GM18517 (cell line): Measurements from ENCODE around the gene RBBP8.
"Not testable (repeated sequence)": the region's sequence is repeated elsewhere in the genome, so short reads cannot be mapped to it uniquely, and the experiment has no call there.

Experiments
- ATAC-seq: cut with Tn5 transposase; IDR thresholded peaks from one replicate; pipeline ENCODE4 v1.9.1; 2021; ENCODE audit warnings: mild to moderate bottlenecking, moderate library complexity; ENCODE audit not compliant: unreplicated experiment

The RBBP8 gene

GRCh38 chr18:22939649-22940048, 6.5 kb downstream of the RBBP8 start:
- ATAC-seq, result no peak

GRCh38 chr18:22943847-22944246, 10.7 kb downstream of the RBBP8 start:
- ATAC-seq, result no peak

GRCh38 chr18:22946217-22946616, 13.1 kb downstream of the RBBP8 start:
- ATAC-seq, result no peak

- no peak for ATAC-seq
Observed at GRCh38 chr18:22946846-22947245, 13.7 kb downstream of the RBBP8 start.

GRCh38 chr18:22951823-22952222, 18.7 kb downstream of the RBBP8 start:
- ATAC-seq, result no peak

GRCh38 chr18:22952525-22952924, 19.4 kb downstream of the RBBP8 start:
- ATAC-seq, result no peak

GRCh38 chr18:22953982-22954381, 20.9 kb downstream of the RBBP8 start:
- ATAC-seq, result not testable (repeated sequence)

- ATAC-seq, result no peak
Observed at GRCh38 chr18:22956226-22956625, 23.1 kb downstream of the RBBP8 start.

GRCh38 chr18:22961156-22961555, 28.0 kb downstream of the RBBP8 start:
- no peak for ATAC-seq

GRCh38 chr18:22962004-22962403, 28.9 kb downstream of the RBBP8 start:
- no peak for ATAC-seq

- no peak for ATAC-seq
Observed at GRCh38 chr18:22964116-22964515, 31.0 kb downstream of the RBBP8 start.

- no peak for ATAC-seq
Observed at GRCh38 chr18:22964722-22965121, 31.6 kb downstream of the RBBP8 start.

- ATAC-seq, result no peak
Observed at GRCh38 chr18:22971038-22971437, 37.9 kb downstream of the RBBP8 start.

- no peak for ATAC-seq
Observed at GRCh38 chr18:22974001-22974400, 40.9 kb downstream of the RBBP8 start.

GRCh38 chr18:22974707-22975106, 41.6 kb downstream of the RBBP8 start:
- no peak for ATAC-seq

- no peak for ATAC-seq
Observed at GRCh38 chr18:22975508-22975907, 42.4 kb downstream of the RBBP8 start.

- no peak for ATAC-seq
Observed at GRCh38 chr18:22977847-22978701, 44.9 kb downstream of the RBBP8 start.

- ATAC-seq, result no peak
Observed at GRCh38 chr18:22980394-22980793, 47.3 kb downstream of the RBBP8 start.

- ATAC-seq, result no peak
Observed at GRCh38 chr18:22981274-22982133, 48.4 kb downstream of the RBBP8 start.

GRCh38 chr18:22983175-22983574, 50.0 kb downstream of the RBBP8 start:
- no peak for ATAC-seq

GRCh38 chr18:22985250-22985649, 52.1 kb downstream of the RBBP8 start:
- no peak for ATAC-seq
